GM12878 (cell line): Measurements from ENCODE around the gene CNTRL. TPM values are rescaled to one million over a fixed set of nuclear protein-coding genes. Genes with fewer than 3 reads are reported as not detected.
"Not testable (repeated sequence)": the region's sequence is repeated elsewhere in the genome, so short reads cannot be mapped to it uniquely, and the experiment has no call there.

Source experiments
- ATAC-seq: fragments of 200-7000 bp; cut with Tn5 transposase; 3 replicates; pipeline ENCODE4 v1.9.1; 2020; ENCODE audit warnings: mild to moderate bottlenecking, moderate library complexity
- BruUV-seq: library from RNA; stranded (reverse); fragments of 400-500 nt; replicated peaks from 2 replicates; lab custom pipeline; 2021; lab: Mats Ljungman, UMichigan
- CTCF ChIA-PET: fragments of 300-600 bp; sonication (Branson Sonifier 250); formaldehyde crosslinking; extraction: SDS; loops from one replicate; lab custom pipeline; 2021; ENCODE audit warnings: inconsistent platforms; lab: Yijun Ruan, JAX
- POLR2A ChIA-PET: fragments of 350-600 bp; formaldehyde crosslinking; extraction: SDS; loops from one replicate; lab custom pipeline; 2021; ENCODE audit warnings: inconsistent platforms; lab: Charles Lee
- RAD21 ChIA-PET: fragments of 300-600 bp; sonication (Branson Sonifier 250); formaldehyde crosslinking; loops from one replicate; lab custom pipeline; 2023; ENCODE audit warnings: antibody characterized with exemption; ENCODE audit not compliant: unreplicated experiment; lab: Charles Lee
- SMC1A ChIA-PET: fragments of 300-600 bp; sonication (Branson Sonifier 250); formaldehyde crosslinking; loops from one replicate; lab custom pipeline; 2023; ENCODE audit not compliant: unreplicated experiment, uncharacterized antibody; lab: Charles Lee
- DNase-seq: peaks from one replicate; pipeline ENCODE4 v3.0.0-alpha.2; 2011; ENCODE audit warnings: low read depth, low spot score
- FAIRE-seq: peaks from 3 replicates; lab custom pipeline; 2011; peaks lifted over from hg19 to GRCh38; lab: Jason Lieb, UNC
- H2AFZ ChIP-seq: 2 replicates; pipeline ENCODE4 v1.6.0; 2011; ENCODE audit warnings: low read depth, low read length, control low read depth; ENCODE audit not compliant: control insufficient read depth
- H3K27ac ChIP-seq: 2 replicates; pipeline ENCODE4 v1.5.1; 2011; ENCODE audit warnings: control low read depth; ENCODE audit not compliant: control insufficient read depth, insufficient read depth
- H3K27me3 ChIP-seq, 2 experiments: replicated peaks in 1 of 2; 2 replicates each; pipeline versions ENCODE4 v1.6.0 to v1.6.1; 2011; ENCODE audit warnings: low read length in 1 of 2; ENCODE audit not compliant: control insufficient read depth in 2 of 2, insufficient read depth in 2 of 2
- H3K36me3 ChIP-seq, 2 experiments: 2 replicates each; pipeline ENCODE4 v1.5.1; 2011; ENCODE audit warnings: low read length in 1 of 2; ENCODE audit not compliant: control insufficient read depth in 2 of 2, insufficient read depth in 2 of 2
- H3K4me1 ChIP-seq: 2 replicates; pipeline ENCODE4 v1.6.1; 2011; ENCODE audit warnings: mild to moderate bottlenecking, low read length, moderate library complexity, mixed read lengths; ENCODE audit not compliant: control insufficient read depth, insufficient read depth
- H3K4me2 ChIP-seq: 2 replicates; pipeline ENCODE4 v1.6.0; 2011; ENCODE audit warnings: control low read depth; ENCODE audit not compliant: control insufficient read depth, insufficient read depth
- H3K4me3 ChIP-seq: fragments of 200-600 bp; sonication (generic); 2 replicates; pipeline ENCODE4 v1.5.1; 2016
- H3K79me2 ChIP-seq: 2 replicates; pipeline ENCODE4 v1.6.0; 2011; ENCODE audit warnings: low read length; ENCODE audit not compliant: control insufficient read depth, insufficient read depth
- H3K9ac ChIP-seq: 2 replicates; pipeline ENCODE4 v1.8.0; 2011; ENCODE audit warnings: low read length, control low read depth, mixed read lengths; ENCODE audit not compliant: control insufficient read depth, insufficient read depth
- H3K9me3 ChIP-seq: replicated peaks from 3 replicates; pipeline ENCODE4 v1.5.1; 2011; ENCODE audit warnings: mild to moderate bottlenecking, low read length; ENCODE audit not compliant: control insufficient read depth, insufficient read depth
- H4K20me1 ChIP-seq: 2 replicates; pipeline ENCODE4 v1.6.0; 2011; ENCODE audit not compliant: control insufficient read depth, insufficient read depth
- HDAC6 ChIP-seq: fragments of 200-600 bp; sonication (generic); IDR thresholded peaks from one replicate; pipeline ENCODE4 v1.8.0; 2017; ENCODE audit warnings: antibody characterized with exemption; ENCODE audit not compliant: unreplicated experiment
- RAD21 ChIP-seq: IDR thresholded peaks from 2 replicates; pipeline ENCODE4 v1.6.1; 2011; ENCODE audit warnings: mild to moderate bottlenecking, low read depth, low read length, moderate library complexity; ENCODE audit not compliant: insufficient read depth
- WGBS: methylation state at CpG from one replicate; pipeline ENCODE4 v1.1.6; 2016; ENCODE audit warnings: low lambda C conversion rate; ENCODE audit not compliant: insufficient replicate concordance, insufficient coverage; ENCODE audit errors: missing lambda C conversion rate; 5-methylcytosine and 5-hydroxymethylcytosine counted together
- in situ Hi-C: fragments of 300-500 bp; cut with MboI; formaldehyde crosslinking; loops from 9 replicates; pipeline ENCODE4 v1.14.3; 2018; ENCODE audit warnings: mixed read lengths
- intact Hi-C: fragments of 100-400 bp; cut with micrococcal nuclease; formaldehyde crosslinking; loops from one replicate; pipeline ENCODE4 v1.14.2; 2022; ENCODE audit not compliant: unreplicated experiment
- polyA plus RNA-seq, 11 experiments: library from polyadenylated mRNA; depleted of rRNA in 4 of 11; unstranded in 6 of 11; stranded (reverse) in 5 of 11; fragments of >200 nt; fragmentation: Nextera tagmentation in 4 of 11; fragmentation: Illumina TruSeq in 1 of 11; extraction: Ambion mirVana in 4 of 11; extraction: Trizol in 1 of 11; gene quantifications; 1 replicate in 1 of 11; 2 replicates in 10 of 11; pipeline versions ENCODE4 v1.2.1 to v1.2.3, GENCODE V29; 2011 to 2016; ENCODE audit warnings: inconsistent platforms in 2 of 11, missing spikeins in 2 of 11, low read depth in 1 of 11
- total RNA-seq, 4 experiments: library from RNA; depleted of rRNA in 3 of 4; stranded (reverse); fragments of >200 nt in 3 of 4; fragmentation: Illumina TruSeq in 1 of 4; extraction: Trizol in 1 of 4; gene quantifications; 2 replicates each; pipeline versions ENCODE4 v1.2.1 to v1.2.3, GENCODE V29; 2013 to 2021

The CNTRL gene
- total and polyA plus RNA-seq, 10 of the 15 experiments (the other 5 are each of a cell fraction or from before 2014, with no cell fraction given) = 20.0 to 65.4 (median 38.8) TPM

DNA sequence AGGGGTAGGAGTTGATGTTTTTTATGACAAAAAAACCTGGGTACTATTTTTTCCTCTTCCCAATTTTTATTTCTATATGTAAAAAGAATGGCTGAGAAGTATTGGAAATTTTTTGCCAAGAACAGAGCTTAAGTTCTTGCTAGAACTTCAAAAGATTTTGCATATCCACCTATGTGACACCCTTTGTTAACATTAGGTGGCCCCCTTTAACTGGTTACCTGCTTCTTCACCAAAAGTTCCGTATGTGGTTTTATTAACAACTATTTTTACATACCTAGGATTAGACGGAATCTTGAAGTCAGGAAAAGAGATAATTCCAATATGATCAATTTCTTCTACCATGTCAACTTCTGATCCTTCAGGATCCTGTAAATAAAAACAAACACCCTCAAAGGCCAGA lies 40.2 kb upstream of the CNTRL start:
- H4K20me1 ChIP-seq = no peaks in the 10 kb centered on the region
- H3K4me1 ChIP-seq = no peaks in the 10 kb centered on the region
- CTCF ChIA-PET = interaction anchor here (1.0 to 6.0 kb wide), 5 partner anchors 15 to 279 kb away, joined by 3 to 49 read pairs (median 4); no protein-coding TSS in a partner anchor
- no peak for DNase-seq
- SMC1A ChIA-PET = interaction anchor here (0.6 to 2.5 kb wide), 2 partner anchors 25 to 37 kb away, joined by 3 to 14 read pairs; no protein-coding TSS in a partner anchor
- BruUV-seq = no TSS peak
- POLR2A ChIA-PET = no interaction called here
- RAD21 ChIA-PET = no interaction called here
- H3K36me3 ChIP-seq = no peaks in the 10 kb centered on the region
- H3K79me2 ChIP-seq = no peaks in the 10 kb centered on the region
- ATAC-seq = no peak
- FAIRE-seq = peak; percentile 52
- H3K4me2 ChIP-seq = no peak overlapping the region
- no peaks in the 10 kb centered on the region for H3K9me3 ChIP-seq
- 91% methylated on average over 2 of the region's 2 CpGs for WGBS
- in situ Hi-C loops = no loop called here
- intact Hi-C loops = no loop called here
- no peak overlapping the region for H3K4me3 ChIP-seq
- no peak overlapping the region for H3K9ac ChIP-seq
- TF ChIP-seq RAD21 (peak; percentile 15; the same call in 1 of the 2 replicates), HDAC6 (no peak)
- TF ChIP-seq, all 136 proteins: peak for 1
- H3K27me3 ChIP-seq = no peaks in the 10 kb centered on the region
- H3K27ac ChIP-seq = no peak overlapping the region
- no peak overlapping the region for H2AFZ ChIP-seq

DNA sequence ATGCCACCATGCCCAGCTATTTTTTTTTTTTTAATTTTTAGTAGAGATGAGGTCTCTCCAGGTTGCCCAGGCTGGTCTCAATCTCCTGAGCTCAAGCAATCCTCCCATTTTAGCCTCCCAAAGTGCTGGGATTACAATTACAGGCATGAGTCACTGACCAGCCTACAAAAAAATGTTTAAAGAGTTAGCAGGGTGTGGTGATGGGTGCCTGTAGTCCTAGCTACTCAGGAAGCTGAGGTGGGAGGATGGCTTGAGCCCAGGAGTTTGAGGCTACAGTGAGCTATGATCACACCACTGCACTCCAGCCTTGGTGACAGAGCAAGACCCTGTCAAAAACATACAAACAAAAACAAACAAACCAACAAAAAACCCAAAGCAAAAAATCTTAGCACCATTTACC lies 39.0 kb upstream of the CNTRL start:
- POLR2A ChIA-PET, H2AFZ ChIP-seq, H3K36me3 ChIP-seq, BruUV-seq, H3K4me2 ChIP-seq, FAIRE-seq, intact Hi-C loops, H3K27ac ChIP-seq, H3K9ac ChIP-seq, ATAC-seq, DNase-seq, H3K79me2 ChIP-seq, H4K20me1 ChIP-seq, H3K4me3 ChIP-seq, H3K9me3 ChIP-seq, H3K4me1 ChIP-seq, H3K27me3 ChIP-seq, in situ Hi-C loops: not testable (repeated sequence)
- ChIA-PET RAD21 (interaction anchor here (0.7 to 1.2 kb wide), 2 partner anchors 24 to 280 kb away, joined by 3 read pairs; no protein-coding TSS in a partner anchor), SMC1A (interaction anchor here (0.7 to 2.5 kb wide), 5 partner anchors 18 to 280 kb away, joined by 3 to 14 read pairs (median 4); no protein-coding TSS in a partner anchor), CTCF (interaction anchor here (1.0 to 6.0 kb wide), 9 partner anchors 9 to 280 kb away, joined by 3 to 49 read pairs (median 3); no protein-coding TSS in a partner anchor)
